Non-pigmented ciliary epithelial cell (primary cell): ENCODE measurements around the gene CCDC88A.
"Not testable (repeated sequence)": the region's sequence is repeated elsewhere in the genome, so short reads cannot be mapped to it uniquely, and the experiment has no call there.

Experiments used
- DNase-seq: peaks from one replicate; pipeline ENCODE4 v3.0.0-alpha.2; 2010; ENCODE audit warnings: low read depth

Gene CCDC88A

DNA sequence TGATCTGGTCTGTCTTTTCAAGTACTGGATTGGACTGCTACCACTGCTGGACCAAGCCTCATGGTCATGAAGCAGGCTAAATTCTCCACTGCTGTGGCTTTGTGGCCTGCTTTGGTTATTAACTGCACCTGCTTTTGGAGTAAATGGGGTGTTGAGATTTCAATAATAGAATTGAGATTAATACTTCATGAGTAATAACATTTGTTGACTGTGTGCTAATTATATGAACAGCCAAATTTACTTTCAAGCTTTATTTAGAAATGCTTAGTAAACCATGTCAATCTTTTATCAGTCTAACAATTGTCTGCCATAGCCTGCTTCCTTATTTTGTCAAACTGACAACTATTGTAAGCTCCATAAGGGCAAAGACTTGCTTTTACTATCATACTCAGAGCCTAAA, 123.3 kb downstream of the CCDC88A start:
- DNase-seq = no peak

DNA sequence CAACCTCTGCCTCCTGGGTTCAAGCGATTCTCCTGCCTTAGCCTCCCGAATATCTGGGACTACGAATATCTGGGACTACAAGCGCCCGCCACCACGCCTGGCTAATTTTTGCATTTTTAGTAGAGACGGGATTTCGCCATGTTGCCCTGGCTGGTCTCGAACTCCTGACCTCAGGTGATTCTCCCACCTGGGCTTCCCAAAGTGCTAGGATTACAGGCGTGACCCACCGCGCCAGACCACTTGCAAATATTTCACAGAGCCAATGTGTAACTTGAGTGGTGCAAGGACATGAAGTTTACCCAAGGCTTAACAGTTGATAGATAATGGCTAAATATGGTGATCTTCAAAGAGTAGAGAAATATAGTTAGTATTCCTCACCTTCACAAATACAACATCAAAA, 136.6 kb downstream of the CCDC88A start:
- DNase-seq = no peak

DNA sequence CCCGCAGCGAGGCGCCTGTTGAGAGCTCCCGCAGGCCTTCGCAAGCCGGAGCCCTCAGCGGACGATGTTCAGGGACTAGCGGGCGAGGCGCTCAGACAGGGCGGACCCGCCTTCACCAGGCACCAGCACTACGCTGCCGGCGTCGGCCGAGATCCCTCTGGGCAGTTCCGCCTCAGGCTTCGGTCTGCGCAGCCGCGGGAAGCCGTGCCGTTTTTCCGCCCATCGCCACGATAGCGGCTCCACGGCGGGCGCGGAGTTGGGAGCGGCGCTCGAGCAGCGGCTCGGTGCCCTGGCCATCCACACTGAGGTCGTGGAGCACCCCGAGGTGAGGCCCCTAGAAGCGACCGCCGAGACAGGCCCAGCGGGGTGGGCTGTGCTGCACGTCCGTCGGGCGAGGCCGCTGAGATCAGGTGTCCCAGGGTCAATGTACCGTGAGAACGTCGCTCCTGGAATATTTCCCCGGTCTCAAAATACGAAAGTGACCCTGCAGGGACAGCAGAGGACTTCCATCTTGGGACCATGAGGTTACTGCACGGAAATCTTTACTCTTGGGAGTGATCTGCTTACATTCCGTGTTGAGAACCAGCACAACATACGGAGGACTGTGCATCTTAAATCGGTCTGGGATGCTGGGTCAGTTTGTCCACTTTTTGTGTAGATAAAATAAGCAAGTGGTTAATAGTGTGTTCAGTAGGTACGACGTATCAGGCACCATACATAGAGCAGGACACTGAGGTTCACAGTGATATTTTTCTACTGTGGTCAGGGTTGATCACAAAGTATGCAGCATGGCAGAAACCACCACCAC, 137.3 kb downstream of the CCDC88A start:
- peak; percentile 27 for DNase-seq

DNA sequence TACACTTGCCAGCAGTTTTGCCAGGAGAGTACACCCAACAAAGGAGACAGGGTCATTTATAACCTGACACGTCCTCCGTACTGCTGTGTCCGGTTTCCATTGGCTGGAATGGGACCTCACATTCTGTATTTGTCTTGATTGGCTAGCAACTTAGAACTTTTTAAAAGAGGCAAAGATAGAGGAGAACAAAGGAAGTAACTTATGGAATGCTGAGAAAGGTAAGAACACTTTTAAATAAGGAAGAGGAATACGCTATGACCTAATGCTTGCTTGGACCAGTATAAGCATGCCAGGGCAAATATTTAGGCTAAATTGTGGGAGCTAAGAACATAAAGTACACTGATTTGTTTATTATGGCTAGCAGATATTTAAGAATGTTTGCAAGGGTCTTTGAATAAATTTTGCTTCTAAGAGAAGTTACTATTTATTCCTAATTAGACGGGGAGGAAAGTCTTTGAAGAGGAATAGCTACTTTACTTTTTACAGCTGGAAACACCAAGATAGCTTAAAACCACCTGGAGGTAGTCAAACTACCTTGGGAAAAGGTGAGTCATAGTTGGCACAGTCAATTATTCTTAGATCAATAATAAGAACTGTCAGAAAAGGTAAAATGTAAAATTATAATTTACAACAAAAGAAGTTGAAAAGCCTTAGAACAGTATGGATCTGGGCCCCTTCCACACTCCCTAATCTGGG, 138.7 kb downstream of the CCDC88A start:
- DNase-seq = not testable (repeated sequence)

DNA sequence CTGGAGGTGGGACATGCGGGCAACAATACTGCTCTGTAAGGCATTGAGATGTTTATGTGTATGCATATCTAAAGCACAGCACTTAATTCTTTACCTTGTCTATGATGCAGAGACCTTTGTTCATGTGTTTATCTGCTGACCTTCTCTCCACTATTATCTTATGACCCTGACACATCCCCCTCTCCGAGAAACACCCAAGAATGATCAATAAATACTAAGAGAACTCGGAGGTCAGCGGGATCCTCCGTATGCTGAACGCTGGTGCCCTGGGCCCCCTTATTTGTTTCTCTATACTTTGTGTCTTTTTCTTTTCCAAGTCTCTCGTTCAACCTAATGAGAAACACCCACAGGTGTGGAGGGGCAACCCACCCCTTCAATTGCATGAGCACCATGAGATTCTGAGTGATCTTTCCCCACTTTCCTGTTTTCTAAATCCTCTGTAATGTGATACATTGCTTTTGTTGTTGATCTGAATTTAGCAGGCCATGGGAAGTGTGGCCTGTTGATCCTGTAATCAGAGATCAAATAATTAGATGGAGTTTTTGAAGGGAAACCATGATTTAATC, 139.7 kb downstream of the CCDC88A start:
- not testable (repeated sequence) for DNase-seq

DNA sequence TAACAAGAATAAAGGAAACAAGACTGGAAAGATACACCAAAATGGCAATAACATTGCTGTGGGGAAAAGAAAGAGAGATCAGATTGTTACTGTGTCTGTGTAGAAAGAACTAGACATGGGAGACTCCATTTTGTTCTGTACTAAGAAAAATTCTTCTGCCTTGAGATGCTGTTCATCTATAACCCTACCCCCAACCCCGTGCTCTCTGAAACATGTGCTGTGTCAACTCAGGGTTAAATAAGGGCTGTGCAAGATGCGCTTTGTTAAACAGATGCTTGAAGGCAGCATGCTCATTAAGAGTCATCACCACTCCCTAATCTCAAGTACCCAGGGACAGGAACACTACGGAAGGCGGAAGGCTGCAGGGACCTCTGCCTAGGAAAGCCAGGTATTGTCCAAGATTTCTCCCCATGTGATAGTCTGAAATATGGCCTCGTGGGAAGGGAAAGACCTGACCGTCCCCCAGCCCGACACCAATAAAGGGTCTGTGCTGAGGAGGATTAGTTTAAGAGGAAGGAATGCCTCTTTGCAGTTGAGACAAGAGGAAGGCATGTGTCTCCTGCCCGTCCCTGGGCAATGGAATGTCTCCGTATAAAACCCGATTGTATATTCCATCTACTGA, 140.3 kb downstream of the CCDC88A start:
- not testable (repeated sequence) for DNase-seq

DNA sequence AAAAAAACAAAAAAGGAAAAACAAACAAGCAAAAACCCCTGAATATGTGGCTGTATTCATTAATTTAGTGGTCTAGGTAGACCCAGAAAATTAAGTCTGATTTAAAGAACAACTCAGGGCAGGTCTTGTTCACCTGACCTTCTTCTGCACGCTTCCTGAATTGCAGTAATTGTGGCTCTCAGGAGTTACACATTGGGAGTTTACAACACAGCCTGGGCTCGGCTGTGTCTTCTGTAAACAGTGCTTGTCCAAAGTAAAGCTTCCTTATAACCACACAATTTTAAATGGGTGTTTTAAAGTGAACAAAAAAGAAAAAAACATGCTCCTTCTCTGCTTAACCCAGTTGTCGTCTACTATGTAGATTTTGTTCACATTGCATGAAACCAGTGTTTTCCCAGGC, 142.3 kb downstream of the CCDC88A start:
- no peak for DNase-seq

DNA sequence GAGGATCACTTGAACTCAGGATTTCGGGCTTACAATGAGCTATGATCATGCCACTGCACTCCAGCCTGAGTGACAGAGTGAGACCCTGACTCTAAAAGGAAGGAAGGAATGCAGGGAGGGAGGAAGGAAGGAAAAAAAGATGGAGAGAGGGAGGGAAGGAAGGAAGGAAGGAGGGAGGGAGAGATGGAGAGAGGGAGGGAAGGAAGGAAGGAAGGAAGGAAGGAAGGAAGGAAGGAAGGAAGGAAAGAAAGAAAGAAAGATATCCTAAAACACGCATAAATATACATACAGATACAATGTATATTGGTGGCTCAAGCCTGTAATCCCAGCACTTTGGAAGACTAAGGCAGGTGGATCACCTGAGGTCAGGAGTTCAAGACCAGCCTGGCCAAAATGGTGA, 145.3 kb downstream of the CCDC88A start:
- DNase-seq = not testable (repeated sequence)

DNA sequence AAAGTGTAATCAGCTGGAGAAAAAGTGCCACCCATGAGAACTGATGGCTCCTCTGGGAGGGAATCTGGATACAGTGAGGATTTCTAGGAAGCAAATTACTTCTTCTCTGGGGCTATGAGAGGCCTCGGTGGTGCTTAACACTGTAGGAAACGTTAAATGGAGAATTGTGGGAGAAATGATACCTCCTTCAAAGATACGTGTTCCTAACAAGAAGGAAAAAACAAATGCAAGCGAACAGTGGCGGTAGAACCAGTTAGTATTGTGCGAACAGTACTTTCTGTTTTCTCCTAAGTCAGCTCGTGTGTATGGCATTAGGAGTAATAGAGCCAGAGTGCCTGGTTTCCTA, 150.0 kb downstream of the CCDC88A start:
- no peak for DNase-seq

DNA sequence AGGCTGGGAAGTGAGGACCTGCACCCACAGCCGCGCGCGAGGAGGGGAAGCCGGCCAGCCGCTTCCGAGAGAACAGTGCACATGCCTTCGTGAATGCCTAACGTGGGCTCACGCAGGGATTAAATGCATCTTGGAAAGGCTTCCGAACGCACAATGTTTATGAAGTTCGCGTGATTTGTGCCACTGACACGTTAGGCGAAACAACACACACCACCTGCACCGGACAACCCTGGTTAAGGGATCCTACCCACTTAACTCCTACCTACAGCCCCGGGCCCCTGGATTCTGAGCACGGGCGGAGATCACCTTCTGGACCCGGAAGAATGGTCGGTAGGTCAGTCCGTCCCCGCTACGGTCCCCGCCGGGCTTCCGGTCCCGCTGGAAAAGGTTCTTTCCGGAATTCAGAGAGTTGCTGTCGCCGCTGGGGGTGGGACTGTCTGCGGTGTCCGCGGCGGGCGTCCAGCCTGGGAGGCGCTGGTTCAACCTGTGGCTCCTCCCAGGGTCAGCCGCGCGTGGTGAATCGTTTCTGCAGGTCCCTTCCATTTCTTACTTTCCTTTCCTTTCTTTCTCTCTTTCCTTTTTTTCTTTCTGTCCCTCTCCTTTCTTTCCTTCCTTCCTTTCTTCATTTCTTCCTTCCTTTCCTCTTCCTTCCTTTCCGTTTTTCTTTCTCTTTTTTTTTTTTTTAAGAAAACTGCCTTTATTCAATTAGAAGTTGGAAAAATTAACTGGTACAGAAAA, 150.6 kb downstream of the CCDC88A start, which contains the start of gene MTIF2:
Gene MTIF2 (minus strand): TSS at position 325 of the 738 bp plus-strand sequence. CDS start 5,373 bp downstream, outside the sequence.
- peak; percentile 63 for DNase-seq

DNA sequence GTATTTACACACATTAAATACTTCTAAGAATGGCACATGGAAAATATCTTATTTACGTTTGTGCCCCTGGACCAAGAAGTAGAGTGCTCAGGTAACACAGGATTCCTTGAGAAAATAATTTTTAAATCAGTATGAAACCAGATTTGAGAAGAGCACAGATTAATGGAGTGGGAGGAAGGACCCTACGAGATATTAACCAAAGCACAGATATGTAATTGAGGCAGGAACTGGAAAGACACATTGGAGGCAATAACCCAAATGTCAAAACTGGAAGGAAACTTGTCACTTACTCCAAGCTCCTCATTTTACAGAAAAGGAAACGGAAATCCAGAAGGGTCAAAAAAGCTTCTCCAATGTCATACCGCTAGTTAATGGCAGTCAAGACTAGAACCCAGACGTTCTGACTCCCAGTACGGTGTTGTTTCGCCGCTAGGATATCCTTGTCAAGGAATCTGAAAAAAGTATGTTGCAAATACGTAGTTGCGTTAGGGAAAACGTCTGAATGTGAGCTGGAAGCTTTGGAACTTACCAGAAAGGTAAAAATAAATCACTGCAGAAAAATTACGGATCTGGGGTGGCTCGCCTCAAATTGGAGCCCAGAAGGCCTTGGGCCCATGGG, 151.3 kb downstream of the CCDC88A start:
- DNase-seq = no peak

DNA sequence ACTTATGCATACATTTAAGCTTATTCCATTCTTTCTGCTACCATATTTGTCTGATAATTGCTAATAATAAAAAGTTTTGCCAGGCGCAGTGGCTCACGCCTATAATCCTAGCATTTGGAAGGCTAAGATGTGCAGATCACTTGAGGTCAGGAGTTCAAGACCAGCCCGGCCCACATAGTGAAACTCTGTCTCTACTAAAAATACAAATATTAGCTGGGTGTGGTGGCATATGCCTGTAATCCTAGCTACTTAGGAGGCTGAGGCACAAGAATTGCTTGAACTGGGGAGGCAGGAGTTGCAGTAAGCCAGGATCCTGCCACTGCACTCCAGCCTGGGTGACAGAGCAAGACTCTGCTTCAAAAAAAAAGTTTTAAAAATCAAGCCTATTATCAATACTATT, 160.1 kb downstream of the CCDC88A start:
- DNase-seq = not testable (repeated sequence)

DNA sequence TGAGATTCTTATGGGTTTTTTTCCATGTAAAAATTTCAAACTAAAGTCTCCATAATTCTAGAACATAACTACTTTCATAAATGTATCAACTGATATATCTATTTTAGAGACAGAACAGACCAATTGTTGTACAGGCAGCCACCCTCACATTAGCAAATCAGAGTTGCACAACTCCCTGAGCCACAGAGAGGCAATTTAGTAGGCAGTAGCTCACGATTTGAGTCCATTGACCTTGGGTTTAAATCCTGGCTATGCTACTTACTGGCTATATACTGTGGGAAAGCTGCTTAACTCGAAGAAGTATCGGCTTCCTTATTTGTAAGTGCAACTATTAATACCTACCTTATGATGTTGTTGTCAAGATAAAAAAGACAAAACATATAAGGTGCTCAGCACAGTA, 166.8 kb downstream of the CCDC88A start:
- DNase-seq = no peak

DNA sequence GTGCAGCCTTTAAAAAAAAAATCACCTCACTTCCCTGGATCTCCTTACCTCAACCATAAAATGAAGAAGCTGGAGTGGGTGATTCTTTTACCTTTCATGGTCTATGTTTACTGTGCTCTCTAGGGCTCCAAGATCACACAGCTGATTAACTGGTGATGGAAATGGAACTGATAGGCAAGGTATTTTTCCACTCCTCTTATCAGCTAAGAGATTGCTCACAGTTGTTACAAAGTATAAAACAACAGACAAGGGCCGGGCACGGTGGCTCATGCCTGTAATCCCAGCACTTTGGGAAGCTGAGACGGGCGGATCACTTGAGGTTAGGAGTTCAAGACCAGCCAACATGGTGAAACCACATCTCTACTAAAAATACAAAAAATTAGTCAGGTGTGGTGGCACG, 172.6 kb downstream of the CCDC88A start:
- DNase-seq = no peak

DNA sequence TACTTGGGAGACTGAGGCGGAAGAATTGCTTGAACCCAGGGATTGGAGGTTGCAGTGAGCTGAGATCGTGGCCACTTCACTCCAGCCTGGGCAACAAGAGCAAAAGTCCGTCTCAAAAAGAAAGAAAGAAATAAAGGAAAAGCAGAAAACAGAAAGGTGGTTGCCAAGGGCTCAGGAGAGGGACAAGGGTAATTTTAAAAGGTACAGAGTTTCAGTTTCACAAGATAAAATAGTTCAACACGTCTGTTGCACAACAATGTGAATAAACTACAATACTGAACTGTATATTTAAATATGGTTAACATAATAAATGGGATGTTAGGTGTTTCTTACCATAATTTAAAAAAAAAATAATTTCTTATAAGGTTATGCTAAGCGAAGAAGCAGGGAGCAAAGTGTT, 174.2 kb downstream of the CCDC88A start:
- no peak for DNase-seq

DNA sequence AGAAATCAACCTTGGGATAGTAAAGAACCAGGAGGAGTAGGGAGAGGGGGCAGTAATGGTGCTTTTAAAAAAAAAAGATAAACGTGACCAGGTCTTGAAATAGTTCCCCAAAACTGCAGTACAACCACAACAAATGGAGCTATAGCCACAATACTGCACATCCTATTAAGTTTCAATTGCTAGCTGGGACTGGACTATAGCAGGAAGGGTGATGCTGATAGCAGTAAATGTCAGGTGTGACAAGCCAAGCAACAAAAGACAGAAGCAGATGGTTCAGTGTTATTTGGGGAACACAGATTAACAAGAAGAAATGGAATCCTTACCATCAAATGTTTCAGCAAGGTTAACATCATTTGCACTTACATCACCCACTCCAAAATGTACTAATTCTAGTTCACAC, 177.0 kb downstream of the CCDC88A start:
- DNase-seq = no peak

DNA sequence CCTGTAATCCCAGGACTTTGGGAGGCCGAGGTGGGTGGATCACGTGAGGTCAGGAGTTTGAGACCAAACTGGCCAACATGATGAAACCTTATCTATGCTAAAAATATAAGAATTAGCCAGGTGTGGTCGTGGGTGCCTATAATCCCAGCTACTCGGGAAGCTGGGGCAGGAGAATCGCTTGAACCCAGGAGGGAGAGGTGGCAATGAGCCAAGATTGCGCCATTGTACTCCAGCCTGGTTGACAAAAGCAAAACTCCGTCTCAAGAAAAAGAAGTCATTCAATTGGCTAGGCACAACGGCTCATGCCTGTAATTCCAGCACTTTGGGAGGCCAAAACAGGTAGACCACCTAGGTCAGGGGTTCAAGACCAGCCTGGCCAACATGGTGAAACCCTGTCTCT, 178.1 kb downstream of the CCDC88A start:
- not testable (repeated sequence) for DNase-seq

DNA sequence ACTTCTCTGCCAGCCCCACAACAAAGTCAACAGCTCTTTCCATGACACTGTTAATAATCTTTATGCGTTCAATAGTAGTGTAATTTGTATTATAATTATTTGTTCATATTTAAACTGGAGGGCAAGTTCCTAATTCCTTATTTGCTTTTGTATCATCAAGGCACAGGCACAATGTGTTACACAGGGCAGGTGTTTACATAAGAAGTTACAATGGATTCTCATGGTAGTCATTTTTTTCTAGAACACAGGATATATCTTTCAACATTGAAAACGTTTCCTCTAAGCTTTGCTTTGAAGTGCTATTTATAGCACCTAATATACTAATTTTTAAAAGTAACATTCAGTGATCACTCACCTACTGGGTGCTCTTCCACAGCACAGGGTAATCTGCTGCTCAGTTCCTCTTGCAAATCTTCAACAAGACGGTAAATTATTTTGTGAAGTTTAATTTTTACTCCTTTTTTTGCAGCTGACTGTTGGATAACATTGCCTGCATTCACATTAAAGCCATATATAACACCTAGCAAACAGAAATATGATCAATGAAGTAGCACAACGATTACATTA, 179.9 kb downstream of the CCDC88A start:
- no peak for DNase-seq
